GM12891 (cell line): ENCODE data around the gene ZNF506.

Source experiments
- POLR2A ChIP-seq: IDR thresholded peaks from 2 replicates; pipeline ENCODE4 v1.6.1; 2011; ENCODE audit warnings: low read depth, low read length, control low read depth
- POLR2AphosphoS5 ChIP-seq: IDR thresholded peaks from 2 replicates; pipeline ENCODE4 v1.6.1; 2011; ENCODE audit warnings: low read depth, low read length, control low read depth
- POU2F2 ChIP-seq: IDR thresholded peaks from 2 replicates; pipeline ENCODE4 v1.6.1; 2011; ENCODE audit warnings: low read depth, mild to moderate bottlenecking, control low read depth, low read length, moderate library complexity
- TAF1 ChIP-seq: IDR thresholded peaks from 2 replicates; pipeline ENCODE4 v1.6.1; 2011; ENCODE audit warnings: low read depth, low read length, control low read depth

- TF ChIP-seq POLR2AphosphoS5, result no peak
- no peak for TF ChIP-seq TAF1
- no peak for TF ChIP-seq POLR2A
- no peak for TF ChIP-seq POU2F2
Measured at GRCh38 chr19:19749908-19750841, 71.4 kb downstream of the ZNF506 start.
